WTC11 (cell line): ENCODE data around the gene SYT7.

Source experiments
- CBFB ChIP-seq: sonication (generic); formaldehyde crosslinking; IDR thresholded peaks from 2 replicates; pipeline ENCODE4 v1.8.1; 2022; ENCODE audit warnings: mild to moderate bottlenecking, low read depth, missing genetic modification reagents
- CREB1 ChIP-seq: sonication (generic); formaldehyde crosslinking; IDR thresholded peaks from 2 replicates; pipeline ENCODE4 v1.8.0; 2023; ENCODE audit warnings: mild to moderate bottlenecking, missing genetic modification reagents
- ELF4 ChIP-seq: sonication (generic); formaldehyde crosslinking; IDR thresholded peaks from 2 replicates; pipeline ENCODE4 v1.8.1; 2022; ENCODE audit warnings: low read depth, mild to moderate bottlenecking, moderate library complexity, missing genetic modification reagents
- TEAD4 ChIP-seq: sonication (generic); formaldehyde crosslinking; IDR thresholded peaks from 2 replicates; pipeline ENCODE4 v1.8.0; 2022; ENCODE audit warnings: mild to moderate bottlenecking, missing genetic modification reagents
- TP53 ChIP-seq: sonication (generic); formaldehyde crosslinking; IDR thresholded peaks from 2 replicates; pipeline ENCODE4 v1.8.1; 2023; ENCODE audit warnings: mild to moderate bottlenecking, missing genetic modification reagents
- TF ChIP-seq, protein P1 (sequence below): sonication (generic); formaldehyde crosslinking; IDR thresholded peaks from 2 replicates; pipeline ENCODE4 v1.8.0; 2022; ENCODE audit warnings: mild to moderate bottlenecking, missing genetic modification reagents
- TF ChIP-seq, protein P2 (sequence below): fragments of 200-600 bp; IDR thresholded peaks from 2 replicates; pipeline ENCODE4 v1.8.0; 2022; ENCODE audit warnings: antibody characterized with exemption
- TF ChIP-seq, protein P3 (sequence below): fragments of 250-450 bp; sonication (Bioruptor Pico); IDR thresholded peaks from 2 replicates; pipeline ENCODE4 v2.1.2; 2022; ENCODE audit warnings: mild to moderate bottlenecking, moderate library complexity
- TF ChIP-seq, protein P4 (sequence below): sonication (generic); formaldehyde crosslinking; conservative IDR thresholded peaks from 2 replicates; pipeline ENCODE4 v1.8.1; 2022; ENCODE audit warnings: mild to moderate bottlenecking, missing genetic modification reagents

DNA sequence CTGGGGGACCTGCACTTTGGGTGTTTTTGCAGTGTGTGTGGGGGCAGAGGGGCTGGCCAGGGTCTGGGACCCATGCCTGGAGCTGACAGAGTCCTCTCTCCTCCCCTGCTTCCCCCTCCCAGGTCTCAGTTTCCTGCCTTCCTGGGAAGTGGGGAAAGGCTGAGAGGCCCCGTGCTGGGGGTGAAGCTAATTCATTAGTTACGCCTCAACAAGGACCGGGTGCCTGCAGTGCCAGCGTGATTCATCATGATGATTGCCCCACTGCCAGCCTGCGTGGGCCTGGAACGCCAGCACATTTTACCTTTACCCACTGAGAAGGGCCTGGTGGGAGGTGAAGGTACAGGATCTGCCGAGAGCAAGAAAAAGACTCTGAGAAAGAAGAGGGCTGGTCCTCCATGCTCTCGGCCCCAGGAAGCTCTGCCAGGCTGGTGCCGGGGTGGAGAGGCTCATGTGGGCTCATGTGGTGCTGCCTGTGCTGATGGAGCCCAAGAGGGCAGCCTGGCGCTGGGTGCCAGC, 75.2 kb downstream of the SYT7 start:
- TF ChIP-seq CBFB (CRISPR knock-in tag), result no peak
- TF ChIP-seq, protein P1, sequence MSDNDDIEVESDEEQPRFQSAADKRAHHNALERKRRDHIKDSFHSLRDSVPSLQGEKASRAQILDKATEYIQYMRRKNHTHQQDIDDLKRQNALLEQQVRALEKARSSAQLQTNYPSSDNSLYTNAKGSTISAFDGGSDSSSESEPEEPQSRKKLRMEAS, result no peak
- no peak for TF ChIP-seq ELF4 (CRISPR knock-in tag)
- no peak for TF ChIP-seq CREB1 (CRISPR knock-in tag)
- TF ChIP-seq, protein P2, sequence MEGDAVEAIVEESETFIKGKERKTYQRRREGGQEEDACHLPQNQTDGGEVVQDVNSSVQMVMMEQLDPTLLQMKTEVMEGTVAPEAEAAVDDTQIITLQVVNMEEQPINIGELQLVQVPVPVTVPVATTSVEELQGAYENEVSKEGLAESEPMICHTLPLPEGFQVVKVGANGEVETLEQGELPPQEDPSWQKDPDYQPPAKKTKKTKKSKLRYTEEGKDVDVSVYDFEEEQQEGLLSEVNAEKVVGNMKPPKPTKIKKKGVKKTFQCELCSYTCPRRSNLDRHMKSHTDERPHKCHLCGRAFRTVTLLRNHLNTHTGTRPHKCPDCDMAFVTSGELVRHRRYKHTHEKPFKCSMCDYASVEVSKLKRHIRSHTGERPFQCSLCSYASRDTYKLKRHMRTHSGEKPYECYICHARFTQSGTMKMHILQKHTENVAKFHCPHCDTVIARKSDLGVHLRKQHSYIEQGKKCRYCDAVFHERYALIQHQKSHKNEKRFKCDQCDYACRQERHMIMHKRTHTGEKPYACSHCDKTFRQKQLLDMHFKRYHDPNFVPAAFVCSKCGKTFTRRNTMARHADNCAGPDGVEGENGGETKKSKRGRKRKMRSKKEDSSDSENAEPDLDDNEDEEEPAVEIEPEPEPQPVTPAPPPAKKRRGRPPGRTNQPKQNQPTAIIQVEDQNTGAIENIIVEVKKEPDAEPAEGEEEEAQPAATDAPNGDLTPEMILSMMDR, result no peak
- no peak for TF ChIP-seq TP53 (CRISPR knock-in tag)
- no peak for TF ChIP-seq TEAD4 (CRISPR knock-in tag)
- TF ChIP-seq, protein P3, sequence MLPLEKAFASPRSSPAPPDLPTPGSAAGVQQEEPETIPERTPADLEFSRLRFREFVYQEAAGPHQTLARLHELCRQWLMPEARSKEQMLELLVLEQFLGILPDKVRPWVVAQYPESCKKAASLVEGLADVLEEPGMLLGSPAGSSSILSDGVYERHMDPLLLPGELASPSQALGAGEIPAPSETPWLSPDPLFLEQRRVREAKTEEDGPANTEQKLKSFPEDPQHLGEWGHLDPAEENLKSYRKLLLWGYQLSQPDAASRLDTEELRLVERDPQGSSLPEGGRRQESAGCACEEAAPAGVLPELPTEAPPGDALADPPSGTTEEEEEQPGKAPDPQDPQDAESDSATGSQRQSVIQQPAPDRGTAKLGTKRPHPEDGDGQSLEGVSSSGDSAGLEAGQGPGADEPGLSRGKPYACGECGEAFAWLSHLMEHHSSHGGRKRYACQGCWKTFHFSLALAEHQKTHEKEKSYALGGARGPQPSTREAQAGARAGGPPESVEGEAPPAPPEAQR (CRISPR knock-in tag), result no peak
- TF ChIP-seq, protein P4, sequence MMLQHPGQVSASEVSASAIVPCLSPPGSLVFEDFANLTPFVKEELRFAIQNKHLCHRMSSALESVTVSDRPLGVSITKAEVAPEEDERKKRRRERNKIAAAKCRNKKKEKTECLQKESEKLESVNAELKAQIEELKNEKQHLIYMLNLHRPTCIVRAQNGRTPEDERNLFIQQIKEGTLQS (CRISPR knock-in tag), result no peak
